ENCODE measurements around the gene TTLL10.

DNA sequence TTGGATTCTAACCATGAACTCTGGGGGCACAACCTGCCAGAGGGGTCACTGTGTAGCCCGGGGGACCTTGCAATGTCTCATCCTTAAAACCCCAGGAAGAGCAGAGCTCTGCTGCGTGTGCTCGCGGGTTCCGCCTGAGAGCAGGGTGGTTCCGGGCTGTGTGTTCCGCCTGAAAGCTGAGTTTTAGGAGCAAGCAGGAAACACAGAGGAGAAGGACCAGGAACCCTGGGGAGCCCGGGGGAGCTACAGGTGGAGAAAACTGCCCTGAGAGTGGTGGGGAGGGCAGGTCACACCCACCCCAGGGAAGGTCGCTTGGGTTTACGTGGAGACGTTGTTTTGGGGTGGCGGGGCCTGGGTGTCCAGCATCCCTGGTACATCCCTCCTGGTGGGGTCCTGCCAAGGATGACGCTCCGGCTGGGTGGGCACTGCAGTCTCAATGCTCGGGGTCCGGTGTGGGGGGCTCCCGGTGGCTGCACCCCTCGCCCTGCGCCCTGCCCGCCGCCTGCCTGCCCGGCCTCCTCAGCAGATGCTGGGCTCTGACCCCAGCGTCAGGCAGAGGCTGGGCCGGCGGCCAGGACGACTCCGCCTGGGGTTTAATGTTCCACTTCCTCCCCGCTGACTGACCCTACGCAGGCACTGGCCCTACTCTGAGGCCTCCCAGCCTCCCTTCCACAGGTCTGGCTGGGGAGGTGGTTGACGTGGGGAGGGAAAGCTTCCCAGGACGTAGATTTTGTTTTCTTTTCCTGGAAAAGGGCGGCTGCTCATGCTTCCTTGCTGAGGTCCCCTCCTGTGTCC lies 40.5 kb upstream of the TTLL10 start:
- TF ChIP-seq ZNF274 (IDR thresholded peaks at IDR 0.05; ENCODE audit: low read depth, low read length) (no peak), YY1 (IDR thresholded peaks at IDR 0.05; ENCODE audit: insufficient read depth, insufficient read length) (no peak)

Measured in NT2/D1 (cell line).